GM12878 (cell line): Measurements from ENCODE around the gene MTMR3. TPM values are rescaled to one million over a fixed set of nuclear protein-coding genes. Genes with fewer than 3 reads are reported as not detected.

Source experiments
- ATAC-seq: fragments of 200-7000 bp; cut with Tn5 transposase; 3 replicates; pipeline ENCODE4 v1.9.1; 2020; ENCODE audit warnings: mild to moderate bottlenecking, moderate library complexity
- BruUV-seq: library from RNA; stranded (reverse); fragments of 400-500 nt; replicated peaks from 2 replicates; lab custom pipeline; 2021; lab: Mats Ljungman, UMichigan
- CTCF ChIA-PET: fragments of 300-600 bp; sonication (Branson Sonifier 250); formaldehyde crosslinking; extraction: SDS; loops from one replicate; lab custom pipeline; 2021; ENCODE audit warnings: inconsistent platforms; lab: Yijun Ruan, JAX
- POLR2A ChIA-PET: fragments of 350-600 bp; formaldehyde crosslinking; extraction: SDS; loops from one replicate; lab custom pipeline; 2021; ENCODE audit warnings: inconsistent platforms; lab: Charles Lee
- RAD21 ChIA-PET: fragments of 300-600 bp; sonication (Branson Sonifier 250); formaldehyde crosslinking; loops from one replicate; lab custom pipeline; 2023; ENCODE audit warnings: antibody characterized with exemption; ENCODE audit not compliant: unreplicated experiment; lab: Charles Lee
- SMC1A ChIA-PET: fragments of 300-600 bp; sonication (Branson Sonifier 250); formaldehyde crosslinking; loops from one replicate; lab custom pipeline; 2023; ENCODE audit not compliant: unreplicated experiment, uncharacterized antibody; lab: Charles Lee
- DNase-seq: peaks from one replicate; pipeline ENCODE4 v3.0.0-alpha.2; 2011; ENCODE audit warnings: low read depth, low spot score
- FAIRE-seq: peaks from 3 replicates; lab custom pipeline; 2011; peaks lifted over from hg19 to GRCh38; lab: Jason Lieb, UNC
- H2AFZ ChIP-seq: 2 replicates; pipeline ENCODE4 v1.6.0; 2011; ENCODE audit warnings: low read depth, low read length, control low read depth; ENCODE audit not compliant: control insufficient read depth
- H3K27ac ChIP-seq: 2 replicates; pipeline ENCODE4 v1.5.1; 2011; ENCODE audit warnings: control low read depth; ENCODE audit not compliant: control insufficient read depth, insufficient read depth
- H3K27me3 ChIP-seq, 2 experiments: replicated peaks in 1 of 2; 2 replicates each; pipeline versions ENCODE4 v1.6.0 to v1.6.1; 2011; ENCODE audit warnings: low read length in 1 of 2; ENCODE audit not compliant: control insufficient read depth in 2 of 2, insufficient read depth in 2 of 2
- H3K36me3 ChIP-seq, 2 experiments: 2 replicates each; pipeline ENCODE4 v1.5.1; 2011; ENCODE audit warnings: low read length in 1 of 2; ENCODE audit not compliant: control insufficient read depth in 2 of 2, insufficient read depth in 2 of 2
- H3K4me1 ChIP-seq: 2 replicates; pipeline ENCODE4 v1.6.1; 2011; ENCODE audit warnings: mild to moderate bottlenecking, low read length, moderate library complexity, mixed read lengths; ENCODE audit not compliant: control insufficient read depth, insufficient read depth
- H3K4me2 ChIP-seq: 2 replicates; pipeline ENCODE4 v1.6.0; 2011; ENCODE audit warnings: control low read depth; ENCODE audit not compliant: control insufficient read depth, insufficient read depth
- H3K4me3 ChIP-seq: fragments of 200-600 bp; sonication (generic); 2 replicates; pipeline ENCODE4 v1.5.1; 2016
- H3K79me2 ChIP-seq: 2 replicates; pipeline ENCODE4 v1.6.0; 2011; ENCODE audit warnings: low read length; ENCODE audit not compliant: control insufficient read depth, insufficient read depth
- H3K9ac ChIP-seq: 2 replicates; pipeline ENCODE4 v1.8.0; 2011; ENCODE audit warnings: low read length, control low read depth, mixed read lengths; ENCODE audit not compliant: control insufficient read depth, insufficient read depth
- H3K9me3 ChIP-seq: replicated peaks from 3 replicates; pipeline ENCODE4 v1.5.1; 2011; ENCODE audit warnings: mild to moderate bottlenecking, low read length; ENCODE audit not compliant: control insufficient read depth, insufficient read depth
- H4K20me1 ChIP-seq: 2 replicates; pipeline ENCODE4 v1.6.0; 2011; ENCODE audit not compliant: control insufficient read depth, insufficient read depth
- BCLAF1 ChIP-seq: fragments of 450-650 bp; IDR thresholded peaks from 2 replicates; pipeline ENCODE4 v1.6.1; 2017; ENCODE audit warnings: antibody characterized with exemption, mild to moderate bottlenecking, moderate library complexity
- CHD2 ChIP-seq: IDR thresholded peaks from 2 replicates; pipeline ENCODE4 v1.6.1; 2011; ENCODE audit warnings: low read depth, low read length, improper control_type of control experiment, borderline replicate concordance
- IRF3 ChIP-seq: fragments of 450-650 bp; IDR thresholded peaks from 2 replicates; pipeline ENCODE4 v1.6.1; 2014; ENCODE audit warnings: mild to moderate bottlenecking
- JUNB ChIP-seq: IDR thresholded peaks from 2 replicates; pipeline ENCODE4 v1.6.1; 2016; ENCODE audit warnings: antibody characterized with exemption, mild to moderate bottlenecking
- JUND ChIP-seq: IDR thresholded peaks from 2 replicates; pipeline ENCODE4 v1.6.1; 2012; ENCODE audit warnings: low read depth, mild to moderate bottlenecking, low read length, improper control_type of control experiment, moderate library complexity
- KLF5 ChIP-seq: fragments of 450-650 bp; IDR thresholded peaks from 2 replicates; pipeline ENCODE4 v1.6.1; 2014; ENCODE audit warnings: mild to moderate bottlenecking; ENCODE audit not compliant: partially characterized antibody
- NFYA ChIP-seq: IDR thresholded peaks from 2 replicates; pipeline ENCODE4 v1.6.1; 2011; ENCODE audit warnings: low read depth, mild to moderate bottlenecking, low read length, improper control_type of control experiment, borderline replicate concordance
- PML ChIP-seq: IDR thresholded peaks from 2 replicates; pipeline ENCODE4 v1.6.1; 2012; ENCODE audit warnings: low read length, inconsistent platforms
- POLR2AphosphoS2 ChIP-seq: IDR thresholded peaks from 2 replicates; pipeline ENCODE4 v1.6.1; 2011; ENCODE audit warnings: low read depth, mild to moderate bottlenecking, low read length, improper control_type of control experiment, moderate library complexity
- RAD21 ChIP-seq: IDR thresholded peaks from 2 replicates; pipeline ENCODE4 v1.6.1; 2011; ENCODE audit warnings: mild to moderate bottlenecking, low read depth, low read length, moderate library complexity; ENCODE audit not compliant: insufficient read depth
- RBBP5 ChIP-seq: fragments of 200-600 bp; sonication (generic); conservative IDR thresholded peaks from 2 replicates; pipeline ENCODE4 v1.6.1; 2016
- RELA ChIP-seq: fragments of 450-650 bp; IDR thresholded peaks from 2 replicates; pipeline ENCODE4 v1.8.0; 2014; ENCODE audit warnings: borderline replicate concordance; ENCODE audit not compliant: partially characterized antibody
- SIN3A ChIP-seq: IDR thresholded peaks from 2 replicates; pipeline ENCODE4 v1.6.1; 2012; ENCODE audit warnings: low read depth, low read length, improper control_type of control experiment
- SP1 ChIP-seq: IDR thresholded peaks from one replicate; pipeline ENCODE4 v1.6.1; 2011; ENCODE audit warnings: low read depth, low read length
- TBL1XR1 ChIP-seq: IDR thresholded peaks from 2 replicates; pipeline ENCODE4 v1.6.1; 2012; ENCODE audit warnings: low read depth, low read length, improper control_type of control experiment
- TCF12 ChIP-seq: IDR thresholded peaks from 2 replicates; pipeline ENCODE4 v1.6.1; 2011; ENCODE audit warnings: low read depth, mild to moderate bottlenecking, low read length
- WRNIP1 ChIP-seq: IDR thresholded peaks from 2 replicates; pipeline ENCODE4 v1.6.1; 2011; ENCODE audit warnings: low read depth, low read length, improper control_type of control experiment, borderline replicate concordance
- YBX1 ChIP-seq: fragments of 450-650 bp; IDR thresholded peaks from 2 replicates; pipeline ENCODE4 v1.6.1; 2016; ENCODE audit warnings: antibody characterized with exemption
- ZNF207 ChIP-seq: fragments of 450-650 bp; IDR thresholded peaks from 2 replicates; pipeline ENCODE4 v1.6.1; 2014; ENCODE audit warnings: antibody characterized with exemption, mild to moderate bottlenecking, borderline replicate concordance
- WGBS: methylation state at CpG from one replicate; pipeline ENCODE4 v1.1.6; 2016; ENCODE audit warnings: low lambda C conversion rate; ENCODE audit not compliant: insufficient replicate concordance, insufficient coverage; ENCODE audit errors: missing lambda C conversion rate; 5-methylcytosine and 5-hydroxymethylcytosine counted together
- in situ Hi-C: fragments of 300-500 bp; cut with MboI; formaldehyde crosslinking; loops from 9 replicates; pipeline ENCODE4 v1.14.3; 2018; ENCODE audit warnings: mixed read lengths
- intact Hi-C: fragments of 100-400 bp; cut with micrococcal nuclease; formaldehyde crosslinking; loops from one replicate; pipeline ENCODE4 v1.14.2; 2022; ENCODE audit not compliant: unreplicated experiment
- polyA plus RNA-seq, 11 experiments: library from polyadenylated mRNA; depleted of rRNA in 4 of 11; unstranded in 6 of 11; stranded (reverse) in 5 of 11; fragments of >200 nt; fragmentation: Nextera tagmentation in 4 of 11; fragmentation: Illumina TruSeq in 1 of 11; extraction: Ambion mirVana in 4 of 11; extraction: Trizol in 1 of 11; gene quantifications; 1 replicate in 1 of 11; 2 replicates in 10 of 11; pipeline versions ENCODE4 v1.2.1 to v1.2.3, GENCODE V29; 2011 to 2016; ENCODE audit warnings: inconsistent platforms in 2 of 11, missing spikeins in 2 of 11, low read depth in 1 of 11
- total RNA-seq, 4 experiments: library from RNA; depleted of rRNA in 3 of 4; stranded (reverse); fragments of >200 nt in 3 of 4; fragmentation: Illumina TruSeq in 1 of 4; extraction: Trizol in 1 of 4; gene quantifications; 2 replicates each; pipeline versions ENCODE4 v1.2.1 to v1.2.3, GENCODE V29; 2013 to 2021

Gene MTMR3
- total and polyA plus RNA-seq, 10 of the 15 experiments (the other 5 are each of a cell fraction or from before 2014, with no cell fraction given), result 1.4 to 23.7 (median 10.6) TPM

GRCh38 chr22:29903371-29903770 is 20.4 kb downstream of the MTMR3 start (continued):
- no peak for TF ChIP-seq RBBP5
- TF ChIP-seq, all 136 proteins: peak for 0

GRCh38 chr22:29904020-29904419 is 21.0 kb downstream of the MTMR3 start:
- Histone ChIP-seq H3K36me3 (no peaks in the 10 kb centered on the region), H3K4me3 (no peak overlapping the region), H3K9me3 (no peaks in the 10 kb centered on the region), H3K4me2 (no peak overlapping the region), H3K9ac (no peak overlapping the region), H2AFZ (no peak overlapping the region), H3K27ac (no peak overlapping the region), H3K27me3 (no peaks in the 10 kb centered on the region), H3K79me2 (no peaks in the 10 kb centered on the region; the same call in none of the 2 replicates), H3K4me1 (no peaks in the 10 kb centered on the region), H4K20me1 (no peaks in the 10 kb centered on the region)
- ChIA-PET POLR2A (interaction anchor here (0.6 kb wide), 1 partner anchor 327 kb away, joined by 3 read pairs; no protein-coding TSS in a partner anchor), RAD21 (no interaction called here), CTCF (interaction anchor here (1.1 kb wide), 1 partner anchor 214 kb away, joined by 4 read pairs; no protein-coding TSS in a partner anchor), SMC1A (interaction anchor here (0.8 to 2.2 kb wide), 3 partner anchors 14 to 50 kb away, joined by 3 to 5 read pairs (median 3); no protein-coding TSS in a partner anchor)
- no peak for DNase-seq
- in situ Hi-C loops, result no loop called here
- no TSS peak for BruUV-seq
- 95% methylated on average over 3 of the region's 3 CpGs for WGBS
- intact Hi-C loops, result no loop called here
- ATAC-seq, result no peak
- no peak for FAIRE-seq
- TF ChIP-seq RELA (no peak), CHD2 (no peak), KLF5 (no peak), WRNIP1 (no peak), POLR2AphosphoS2 (no peak), BCLAF1 (no peak), YBX1 (no peak), JUNB (no peak), SP1 (no peak), JUND (no peak), TBL1XR1 (no peak), PML (no peak), ZNF207 (no peak), RAD21 (no peak), IRF3 (no peak), TCF12 (no peak), SIN3A (no peak), NFYA (no peak)
